Measurements from ENCODE around the gene DGKH.
"Not testable (repeated sequence)": the region's sequence is repeated elsewhere in the genome, so short reads cannot be mapped to it uniquely, and the experiment has no call there.

DGKH gene

DNA sequence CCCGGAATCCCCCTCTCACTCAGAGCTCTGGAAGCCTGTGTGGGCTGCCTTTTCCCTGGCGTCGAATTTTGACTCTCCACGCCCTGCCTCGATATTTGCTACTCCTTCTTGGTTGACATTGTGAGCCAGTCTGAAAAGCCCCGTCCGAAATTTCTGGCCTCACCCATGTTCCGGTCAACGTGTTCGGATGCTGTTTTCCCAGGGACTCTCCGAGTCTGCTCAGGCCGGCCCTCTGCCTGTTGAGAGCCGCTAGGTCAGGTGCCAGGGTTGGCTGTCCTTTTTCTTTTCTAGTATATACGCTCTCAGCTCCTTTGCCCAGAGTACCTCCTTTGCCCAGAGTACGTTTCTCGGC is 6.8 kb upstream of the DGKH start:
- DNase-seq = peak; percentile 68

DNA sequence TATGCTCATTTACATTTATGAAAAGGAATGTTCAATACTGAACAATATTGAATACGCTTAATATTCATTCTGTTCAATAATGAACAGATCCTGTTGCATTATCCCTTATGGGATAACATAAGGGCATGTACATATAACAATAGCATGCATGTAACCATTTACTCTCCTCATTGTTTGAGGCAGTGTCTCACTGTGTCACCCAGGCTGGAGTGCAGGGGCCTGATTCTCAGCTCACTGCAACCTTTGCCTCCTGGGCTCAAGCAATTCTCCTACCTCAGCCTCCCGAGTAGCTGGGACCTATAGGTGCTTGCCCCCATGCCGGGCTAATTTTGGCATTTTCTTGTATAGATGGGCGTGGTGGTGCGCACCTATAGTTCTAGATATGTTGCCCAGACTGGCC is 4.8 kb upstream of the DGKH start:
- DNase-seq = no peak

- no peak for DNase-seq
Observed at GRCh38 chr13:42046448-42046847, 2.0 kb upstream of the DGKH start.

DNA sequence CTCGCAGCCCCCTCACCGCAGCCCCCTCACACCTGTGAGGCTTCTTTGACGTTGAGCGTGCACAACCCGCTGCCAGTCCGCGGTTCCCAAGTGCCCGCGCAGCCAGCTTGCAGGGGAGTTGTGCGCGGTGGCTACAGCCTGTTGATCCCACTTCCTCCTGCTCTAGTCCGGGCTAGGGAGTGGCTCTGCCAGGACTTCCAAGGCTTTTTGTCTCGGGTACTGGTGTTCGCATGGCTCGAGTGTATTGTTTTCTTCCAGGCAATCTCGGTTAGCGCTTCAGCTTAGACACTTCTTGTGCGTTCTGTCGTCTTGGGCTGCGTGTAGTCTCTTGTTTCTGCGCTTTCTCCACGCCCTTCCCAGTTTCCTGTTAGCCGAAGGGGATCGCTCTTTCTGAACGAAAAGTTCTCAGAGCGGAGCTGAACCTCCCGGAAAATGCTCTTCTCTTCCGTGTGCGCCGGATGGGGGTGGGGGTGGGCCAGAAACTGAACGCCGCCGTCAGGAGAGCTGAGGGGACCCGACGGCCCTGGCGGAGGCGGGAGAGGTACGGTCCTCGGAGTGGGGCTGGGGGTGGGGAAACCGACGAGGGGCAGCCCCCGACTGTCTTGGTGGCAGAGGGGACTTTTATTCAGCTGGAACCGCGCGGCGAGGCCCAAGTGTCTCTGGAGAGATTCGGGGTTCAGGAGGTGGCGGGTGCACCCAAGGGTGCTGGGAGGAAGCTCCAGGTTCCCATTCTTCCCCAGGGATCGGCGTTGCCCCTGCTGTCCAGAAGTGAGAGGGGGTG is 697 bp upstream of the DGKH start:
- DNase-seq = peak; percentile 76

DNA sequence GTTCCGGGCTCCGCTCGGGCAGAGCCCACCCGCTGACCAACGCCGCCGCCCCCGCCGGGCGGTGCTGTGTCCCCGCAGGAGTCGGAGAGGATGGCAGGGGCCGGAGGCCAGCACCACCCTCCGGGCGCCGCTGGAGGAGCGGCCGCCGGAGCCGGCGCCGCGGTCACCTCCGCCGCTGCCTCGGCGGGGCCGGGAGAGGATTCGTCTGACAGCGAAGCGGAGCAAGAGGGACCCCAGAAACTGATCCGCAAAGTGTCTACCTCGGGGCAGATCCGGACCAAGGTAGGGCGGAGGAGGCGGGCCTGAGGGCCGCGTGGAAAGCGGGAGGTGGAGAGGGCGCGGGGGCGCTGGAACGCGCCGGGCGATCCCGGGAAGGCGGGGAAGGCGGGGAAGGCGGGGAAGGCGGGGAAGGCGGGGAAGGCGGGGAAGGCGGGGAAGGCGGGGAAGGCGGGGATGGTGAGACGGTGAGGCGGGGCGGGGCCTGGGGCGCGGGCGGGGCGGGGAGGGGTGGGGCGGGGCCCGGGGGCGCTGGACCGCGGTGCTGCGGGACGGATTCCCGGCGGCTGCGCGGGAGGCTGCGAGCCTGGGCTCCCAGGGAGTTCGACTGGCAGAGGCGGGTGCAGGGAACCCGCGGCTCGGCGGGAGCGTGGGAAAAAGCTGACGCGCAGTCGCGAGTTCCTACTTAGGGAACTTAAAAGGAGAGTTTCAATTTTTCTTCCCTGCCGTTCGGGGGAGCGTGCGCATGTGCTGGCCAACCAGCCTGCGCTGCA is 421 bp downstream of the DGKH start:
- peak; percentile 83 for DNase-seq

DNA sequence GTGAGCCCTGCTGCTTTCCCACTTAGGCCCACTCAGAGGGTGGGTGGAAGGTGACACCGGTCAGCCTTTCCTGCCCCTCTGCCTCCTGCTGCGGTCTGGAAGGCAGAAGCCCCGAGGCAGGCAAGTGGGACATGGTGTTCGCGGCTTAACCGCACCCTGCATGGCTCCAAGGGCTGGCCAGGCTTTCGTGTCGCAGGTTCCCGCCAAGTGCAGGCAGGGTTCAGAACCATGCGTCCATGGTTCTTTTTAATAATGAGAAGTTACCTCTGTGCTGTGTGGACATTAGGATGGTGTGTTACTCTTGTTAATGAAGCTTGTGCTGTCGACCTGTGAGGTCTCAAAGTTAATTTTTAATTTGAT is 986 bp downstream of the DGKH start:
- DNase-seq = no peak

DNA sequence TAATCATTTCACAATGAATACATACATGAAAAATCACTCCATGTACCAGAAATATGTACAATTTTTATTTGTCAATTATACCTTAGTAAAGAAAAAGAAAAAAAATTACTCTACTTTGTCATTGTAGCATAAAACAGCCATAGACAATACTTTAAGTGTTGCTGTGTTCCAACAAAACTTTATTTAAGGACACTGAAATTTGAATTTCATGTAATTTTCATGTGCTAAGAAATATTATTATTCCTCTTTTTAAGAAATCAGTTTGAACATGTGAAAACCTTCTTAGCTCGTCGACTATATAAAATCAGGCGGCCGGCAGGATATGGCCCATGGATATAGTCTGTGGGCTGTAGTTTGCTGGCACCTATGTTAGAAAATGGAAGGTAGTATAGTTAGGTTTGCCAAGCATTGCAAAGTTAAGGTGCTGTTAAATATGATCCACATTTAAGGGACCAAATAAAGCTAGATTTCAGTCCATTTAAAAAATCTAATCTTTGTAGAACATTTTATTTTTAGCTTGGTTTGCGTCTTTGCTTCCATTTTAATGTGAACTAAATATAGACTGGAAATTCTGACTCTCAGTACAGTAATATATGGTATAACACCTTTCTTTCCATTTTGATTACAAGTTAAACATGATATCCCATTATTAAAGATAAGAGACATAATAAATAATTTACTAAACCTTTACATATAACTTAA is 6.5 kb downstream of the DGKH start:
- no peak for DNase-seq

DNA sequence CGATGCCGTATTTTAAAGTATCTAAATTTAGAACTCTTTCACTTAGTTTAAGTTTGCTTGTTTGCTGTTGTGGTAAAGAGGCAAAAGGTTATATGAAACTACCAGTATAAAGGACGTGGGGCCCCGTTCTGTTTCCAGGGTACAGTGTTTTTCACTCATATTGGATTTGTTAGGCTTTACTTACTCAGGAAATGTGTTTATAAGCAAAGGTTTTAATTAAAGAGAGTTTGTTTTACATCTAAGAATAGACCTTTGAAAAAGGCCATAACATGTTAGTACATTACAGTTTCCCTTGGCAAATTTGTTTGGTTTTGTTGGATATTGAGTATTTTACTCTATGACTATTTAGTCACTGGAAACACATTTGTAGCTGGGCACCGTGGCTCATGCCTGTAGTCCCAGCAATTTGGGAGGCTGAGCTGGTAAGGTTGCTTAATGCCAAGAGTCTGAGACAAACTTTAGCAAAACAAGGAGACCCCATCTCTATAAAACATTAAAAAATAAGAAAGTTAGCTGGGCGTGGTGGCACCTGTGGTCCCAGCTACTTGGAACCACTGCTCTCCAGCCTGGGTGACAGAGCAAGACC is 7.1 kb downstream of the DGKH start:
- DNase-seq = no peak

GRCh38 chr13:42056146-42056545 is 7.7 kb downstream of the DGKH start:
- no peak for DNase-seq

DNA sequence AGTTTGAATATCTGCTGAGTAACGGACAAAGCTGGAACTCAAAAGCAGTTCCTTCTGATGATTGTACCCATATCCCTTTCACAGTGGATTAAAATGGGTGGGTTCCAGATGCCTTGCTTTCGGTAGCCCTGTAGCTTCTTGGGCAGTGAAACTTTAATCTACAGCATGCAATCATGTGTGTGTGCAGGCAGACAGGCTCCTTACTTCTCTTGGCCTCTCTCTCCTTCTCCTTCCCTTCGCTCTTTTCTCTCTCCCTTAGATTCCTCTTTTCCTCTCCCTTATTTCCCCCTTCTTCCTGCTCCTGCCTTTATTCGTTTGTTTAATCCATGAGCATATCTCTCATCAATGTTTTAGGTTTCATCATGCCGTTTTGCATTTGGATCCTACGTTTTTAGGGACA is 8.1 kb downstream of the DGKH start:
- no peak for DNase-seq

- DNase-seq = no peak
Observed at GRCh38 chr13:42057918-42058530, 9.6 kb downstream of the DGKH start.

DNA sequence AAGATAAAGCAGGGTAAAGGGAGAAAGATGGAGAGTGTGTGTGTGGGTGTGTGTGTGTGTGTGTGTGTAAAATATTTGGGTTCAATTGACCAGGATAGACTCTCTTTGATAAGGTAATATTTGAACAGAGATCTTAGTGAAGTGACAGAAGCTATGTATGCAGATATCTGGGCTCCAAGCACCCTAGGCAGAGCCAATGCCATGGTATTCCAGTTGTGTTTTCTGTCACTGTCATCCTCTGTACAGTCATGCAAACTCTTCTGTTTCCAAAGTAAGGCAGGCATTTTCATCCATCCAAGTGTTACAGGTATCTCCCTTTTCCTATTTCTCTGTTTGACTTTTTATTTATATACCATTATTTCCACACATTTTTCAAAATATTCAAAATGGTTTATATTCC is 13.5 kb downstream of the DGKH start:
- DNase-seq = no peak

GRCh38 chr13:42063105-42063504 is 14.7 kb downstream of the DGKH start:
- DNase-seq = no peak

GRCh38 chr13:42064259-42064658 is 15.8 kb downstream of the DGKH start:
- no peak for DNase-seq

DNA sequence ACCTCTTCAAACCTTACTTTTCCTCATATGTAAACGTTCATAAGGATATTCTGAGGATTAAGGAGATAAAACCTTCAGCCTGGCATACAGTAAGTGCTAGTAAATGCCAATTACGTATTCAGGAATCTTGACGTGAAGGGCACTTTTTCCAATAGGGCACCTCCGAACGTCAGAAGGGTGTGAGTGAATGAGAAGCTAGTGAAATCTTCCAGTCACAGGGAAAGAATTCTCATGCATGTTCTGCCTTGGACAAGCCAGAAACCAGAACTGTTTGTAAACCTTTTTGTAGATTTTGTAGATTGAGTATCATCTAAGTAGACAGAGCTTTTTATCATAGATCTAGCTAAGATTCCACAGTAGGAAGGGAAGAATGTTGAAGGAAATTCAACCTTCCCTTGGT is 16.5 kb downstream of the DGKH start:
- no peak for DNase-seq

DNA sequence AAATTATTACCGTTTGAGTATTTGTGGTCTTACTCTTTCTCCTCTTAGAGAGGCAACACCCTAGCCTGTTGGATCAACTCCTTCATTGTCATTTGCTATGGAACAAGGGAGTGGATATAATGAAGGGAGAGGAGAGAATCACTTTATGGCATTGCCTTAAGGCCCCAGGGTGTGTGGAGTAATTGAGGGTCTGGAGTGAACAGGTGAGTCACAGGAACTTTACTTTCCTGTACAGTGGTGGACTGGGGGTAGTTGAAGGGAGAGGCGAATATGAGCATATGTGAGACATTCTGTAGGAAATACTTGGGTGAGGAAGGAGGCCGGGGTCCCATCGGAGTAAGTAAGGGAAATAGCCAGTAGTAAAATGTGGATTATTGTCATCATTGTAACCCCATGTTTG is 17.0 kb downstream of the DGKH start:
- DNase-seq = no peak

- no peak for DNase-seq
Observed at GRCh38 chr13:42066542-42066941, 18.1 kb downstream of the DGKH start.

GRCh38 chr13:42068886-42069285 is 20.4 kb downstream of the DGKH start:
- no peak for DNase-seq

- DNase-seq = not testable (repeated sequence)
Observed at GRCh38 chr13:42070599-42070998, 22.2 kb downstream of the DGKH start.

GRCh38 chr13:42071179-42071578 is 22.7 kb downstream of the DGKH start:
- DNase-seq = not testable (repeated sequence)

GRCh38 chr13:42071672-42072419 is 23.4 kb downstream of the DGKH start:
- no peak for DNase-seq

GRCh38 chr13:42073683-42074082 is 25.2 kb downstream of the DGKH start:
- no peak for DNase-seq
